Activated CD8-positive, alpha-beta T cell treated with anti-CD3 and anti-CD28 coated beads, Interleukin-2, amount 10 ng/mL, durations not matched to agents 7 days and 5 days (primary cell): ENCODE data around the gene DEDD. TPM values are rescaled to one million over a fixed set of nuclear protein-coding genes. Genes with fewer than 3 reads are reported as not detected.

ENCODE experiments used
- ATAC-seq: fragments of 150-1000 bp; cut with Tn5 transposase; one replicate; pipeline ENCODE4 v1.10.0; 2021; ENCODE audit warnings: moderate library complexity
- CTCF ChIA-PET: fragments of 350-600 bp; sonication (Branson Sonifier 250); formaldehyde crosslinking; loops from one replicate; lab custom pipeline; 2021; ENCODE audit warnings: antibody characterized with exemption; lab: Charles Lee
- POLR2A ChIA-PET: fragments of 350-600 bp; sonication (Branson Sonifier 250); formaldehyde crosslinking; loops from one replicate; lab custom pipeline; 2021; ENCODE audit warnings: antibody characterized with exemption; lab: Charles Lee
- DNase-seq: peaks from one replicate; pipeline ENCODE4 v3.0.0-alpha.2; 2020
- H3K27ac Mint-ChIP-seq: one replicate; pipeline ENCODE4 v1.8.0; 2021; ENCODE audit warnings: mild to moderate bottlenecking, mixed read lengths
- H3K27me3 Mint-ChIP-seq: one replicate; pipeline ENCODE4 v1.8.0; 2021; ENCODE audit warnings: low read depth, mixed read lengths
- H3K36me3 Mint-ChIP-seq: one replicate; pipeline ENCODE4 v1.8.0; 2021; ENCODE audit warnings: low read depth, mixed read lengths
- H3K4me1 Mint-ChIP-seq: one replicate; pipeline ENCODE4 v1.8.0; 2021; ENCODE audit warnings: low read depth, mixed read lengths
- H3K4me3 Mint-ChIP-seq: one replicate; pipeline ENCODE4 v1.8.0; 2021; ENCODE audit warnings: mild to moderate bottlenecking, mixed read lengths
- H3K9me3 Mint-ChIP-seq: one replicate; pipeline ENCODE4 v1.8.0; 2022; ENCODE audit warnings: mixed read lengths; ENCODE audit not compliant: insufficient read depth
- total RNA-seq, 2 experiments: library from RNA; stranded (reverse); gene quantifications; one replicate each; pipeline ENCODE4 v1.2.3, GENCODE V29; 2021

The DEDD gene
- total RNA-seq, 2 experiments from 2014 or later: 34.5 to 36.3 TPM

DNA sequence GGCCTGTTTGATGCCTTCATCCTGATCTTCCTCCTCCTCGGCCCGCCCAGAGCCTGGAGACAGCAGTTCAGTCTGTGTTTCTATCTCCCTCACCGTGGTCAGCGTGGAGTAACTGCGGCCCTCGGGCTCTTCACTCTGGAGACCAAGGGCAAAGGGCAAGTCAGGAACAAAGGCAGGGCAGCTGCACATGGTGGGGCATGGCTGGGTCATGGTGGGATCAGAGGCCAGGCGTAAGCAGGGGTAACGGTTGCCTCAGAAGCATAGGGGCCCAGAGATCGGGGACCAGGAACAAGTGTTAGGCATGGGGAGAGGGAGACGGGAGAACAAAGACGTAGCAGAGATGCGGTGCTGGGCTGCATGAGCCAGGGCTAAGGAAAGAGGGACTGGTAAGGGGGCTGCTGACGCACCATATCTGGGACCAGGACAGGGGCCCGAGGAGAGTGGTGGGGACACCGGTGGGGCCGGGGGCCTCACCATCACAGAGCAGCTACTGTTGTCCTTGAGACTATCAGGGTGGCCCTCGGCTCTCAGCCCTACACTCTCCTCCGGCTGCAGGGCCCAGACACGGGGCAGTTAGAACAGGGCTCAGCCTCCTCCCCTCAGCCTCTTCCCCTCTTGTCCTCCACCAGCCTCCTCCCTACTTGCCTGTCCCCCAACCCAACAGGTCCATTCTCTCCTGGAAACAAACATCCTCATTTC, 59.6 kb downstream of the DEDD start:
- POLR2A ChIA-PET: interaction anchor here (1.3 to 6.2 kb wide), 3 partner anchors 25 to 27 kb away, joined by 4 to 141 read pairs (median 86); partner anchors contain the start of genes KLHDC9 and USF1
- H3K27ac Mint-ChIP-seq: peak overlapping the region; percentile 58
- H3K36me3 Mint-ChIP-seq: peaks cover 16% of the 10 kb centered on the region

DNA sequence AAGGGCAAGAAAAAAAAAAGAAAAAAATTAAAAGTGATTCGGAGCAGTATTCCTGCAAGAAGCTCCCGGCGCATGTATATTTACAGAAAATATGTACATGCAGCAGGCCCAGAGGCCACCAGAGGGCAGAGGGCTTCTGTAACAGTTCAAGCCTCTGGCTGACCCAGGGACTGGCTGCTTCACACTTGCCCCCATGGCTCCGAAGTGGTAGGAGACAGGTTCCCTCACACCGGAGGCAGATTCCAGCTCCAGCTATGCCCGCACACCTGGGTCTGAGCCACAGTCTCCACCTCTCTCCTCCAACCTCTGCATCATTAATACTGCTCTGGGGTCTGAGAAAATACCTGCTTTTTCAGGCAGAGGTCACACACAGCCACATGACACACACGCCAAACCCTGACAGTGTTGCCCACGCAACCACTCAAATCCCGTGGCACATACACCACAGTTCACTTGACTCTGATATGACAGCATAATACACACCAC, 60.5 kb downstream of the DEDD start:
- Mint-ChIP-seq H3K9me3 (no peaks in the 10 kb centered on the region), H3K27ac (peak overlapping the region; percentile 26), H3K4me1 (peaks cover 60% of the 10 kb centered on the region), H3K27me3 (no peaks in the 10 kb centered on the region), H3K4me3 (no peak overlapping the region), H3K36me3 (peaks cover 25% of the 10 kb centered on the region)
- DNase-seq (peak; percentile 75), ATAC-seq (no peak)
- ChIA-PET POLR2A (interaction anchor here (0.6 to 6.2 kb wide), 7 partner anchors 22 to 97 kb away, joined by 3 to 141 read pairs (median 5); partner anchors contain the start of genes F11R, KLHDC9 and USF1), CTCF (interaction anchor here (0.5 to 16.9 kb wide), 23 partner anchors 8 to 369 kb away, joined by 3 to 292 read pairs (median 6); partner anchors contain the start of genes DEDD, F11R, KLHDC9 and NECTIN4)

More for the DNA sequence above, 59.6 kb downstream of the DEDD start:
- CTCF ChIA-PET: interaction anchor here (1.1 to 16.9 kb wide), 7 partner anchors 16 to 68 kb away, joined by 4 to 292 read pairs (median 9); partner anchors contain the start of genes KLHDC9, NECTIN4, TSTD1 and USF1
- ATAC-seq: no peak
- H3K9me3 Mint-ChIP-seq: no peaks in the 10 kb centered on the region
- peaks cover 52% of the 10 kb centered on the region for H3K4me1 Mint-ChIP-seq
- H3K27me3 Mint-ChIP-seq: no peaks in the 10 kb centered on the region
- no peak overlapping the region for H3K4me3 Mint-ChIP-seq
- no peak for DNase-seq

Other genes with a start within 250 kb of the DEDD start
- gene ITLN1, start 247.5 kb downstream of the DEDD start, total RNA-seq: not detected
- not detected for gene ITLN2, start 177.9 kb downstream of the DEDD start, total RNA-seq
- gene F11R, start 111.5 kb downstream of the DEDD start, total RNA-seq: 10 to 100 TPM; 13.7 to 18.4 TPM
- 10 to 100 TPM; 63.2 to 63.3 TPM for gene TSTD1, start 93.7 kb downstream of the DEDD start, total RNA-seq
- 10 to 100 TPM; 81.6 to 83.2 TPM for gene USF1, start 86.7 kb downstream of the DEDD start, total RNA-seq
- gene ARHGAP30, start 62.8 kb downstream of the DEDD start, total RNA-seq: 100 to 1,000 TPM; 277 to 281 TPM
- not detected for gene NECTIN4, start 43.1 kb downstream of the DEDD start, total RNA-seq
- under 1 TPM; 0.61 to 0.91 TPM for gene KLHDC9, start 34.3 kb downstream of the DEDD start, total RNA-seq
- 10 to 100 TPM; 66.3 to 68.0 TPM for gene PFDN2, start 14.6 kb downstream of the DEDD start, total RNA-seq
- gene NIT1, start 14.6 kb downstream of the DEDD start, total RNA-seq: 10 to 100 TPM; 34.1 to 35.2 TPM
- 100 to 1,000 TPM; 103 to 104 TPM for gene UFC1, start 21.3 kb upstream of the DEDD start, total RNA-seq
- 10 to 100 TPM; 29.2 to 32.0 TPM for gene USP21, start 26.8 kb upstream of the DEDD start, total RNA-seq
- 10 to 100 TPM; 37.7 to 38.5 TPM for gene PPOX, start 33.8 kb upstream of the DEDD start, total RNA-seq
- gene B4GALT3, start 44.8 kb upstream of the DEDD start, total RNA-seq: 10 to 100 TPM; 34.2 to 37.0 TPM
- 1 to 10 TPM in 1 of 2 experiments, under 1 TPM in 1; 0.82 to 2.1 TPM for gene ADAMTS4, start 66.4 kb upstream of the DEDD start, total RNA-seq
- gene NDUFS2, start 69.7 kb upstream of the DEDD start, total RNA-seq: 10 to 100 TPM; 73.6 to 76.8 TPM
- 10 to 100 TPM; 12.0 to 14.0 TPM for gene FCER1G, start 82.6 kb upstream of the DEDD start, total RNA-seq
- gene APOA2, start 91.0 kb upstream of the DEDD start, total RNA-seq: not detected
- 10 to 100 TPM; 19.1 to 22.0 TPM for gene TOMM40L, start 93.4 kb upstream of the DEDD start, total RNA-seq
- not detected for gene NR1I3, start 105.5 kb upstream of the DEDD start, total RNA-seq
- gene PCP4L1, start 126.1 kb upstream of the DEDD start, total RNA-seq: under 1 TPM; 0.34 to 0.40 TPM
- gene MPZ, start 177.3 kb upstream of the DEDD start, total RNA-seq: 1 to 10 TPM; 2.8 to 3.4 TPM
- gene SDHC, start 181.7 kb upstream of the DEDD start, total RNA-seq: 100 to 1,000 TPM; 151 to 163 TPM
- not detected for gene CFAP126, start 235.2 kb upstream of the DEDD start, total RNA-seq